Thyroid gland (tissue), 4 donors: ENCODE results near the gene DIP2B.

Experiments used
- POLR2A ChIP-seq, 2 donors: fragments of 450-650 bp; IDR thresholded peaks; one replicate each; pipeline ENCODE4 v1.6.1; 2017; ENCODE audit warnings: antibody characterized with exemption in 2 of 2, mild to moderate bottlenecking in 2 of 2, moderate library complexity in 1 of 2
- TF ChIP-seq, protein P1 (sequence below), 6 experiments: fragments of 200-600 bp in 3 of 6; fragments of 450-650 bp in 3 of 6; sonication (generic) in 3 of 6; IDR thresholded peaks; one replicate each; pipeline ENCODE4 v1.5.1; 2016 to 2019; ENCODE audit warnings: antibody characterized with exemption in 6 of 6, mild to moderate bottlenecking in 2 of 6, inconsistent platforms in 1 of 6, moderate library complexity in 1 of 6

DNA sequence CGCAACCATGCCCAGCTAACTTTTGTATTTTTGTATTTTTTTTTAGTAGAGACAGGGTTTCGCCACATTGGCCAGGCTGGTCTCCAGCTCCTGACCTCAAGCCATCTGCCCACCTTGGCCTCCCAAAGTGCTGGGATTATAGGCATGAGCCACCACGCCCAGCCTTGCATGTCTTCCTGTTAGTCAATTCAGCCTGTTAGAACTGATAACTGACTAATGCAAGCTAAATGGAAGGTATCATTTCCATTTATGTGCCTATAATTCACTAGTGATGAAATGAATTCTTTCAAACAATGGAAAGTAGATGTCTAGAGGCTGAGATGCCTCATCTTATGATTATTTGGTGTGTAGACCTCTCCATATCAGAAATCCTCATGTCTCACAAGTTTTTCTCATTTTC is 37.3 kb upstream of the DIP2B start:
- TF ChIP-seq, protein P1, sequence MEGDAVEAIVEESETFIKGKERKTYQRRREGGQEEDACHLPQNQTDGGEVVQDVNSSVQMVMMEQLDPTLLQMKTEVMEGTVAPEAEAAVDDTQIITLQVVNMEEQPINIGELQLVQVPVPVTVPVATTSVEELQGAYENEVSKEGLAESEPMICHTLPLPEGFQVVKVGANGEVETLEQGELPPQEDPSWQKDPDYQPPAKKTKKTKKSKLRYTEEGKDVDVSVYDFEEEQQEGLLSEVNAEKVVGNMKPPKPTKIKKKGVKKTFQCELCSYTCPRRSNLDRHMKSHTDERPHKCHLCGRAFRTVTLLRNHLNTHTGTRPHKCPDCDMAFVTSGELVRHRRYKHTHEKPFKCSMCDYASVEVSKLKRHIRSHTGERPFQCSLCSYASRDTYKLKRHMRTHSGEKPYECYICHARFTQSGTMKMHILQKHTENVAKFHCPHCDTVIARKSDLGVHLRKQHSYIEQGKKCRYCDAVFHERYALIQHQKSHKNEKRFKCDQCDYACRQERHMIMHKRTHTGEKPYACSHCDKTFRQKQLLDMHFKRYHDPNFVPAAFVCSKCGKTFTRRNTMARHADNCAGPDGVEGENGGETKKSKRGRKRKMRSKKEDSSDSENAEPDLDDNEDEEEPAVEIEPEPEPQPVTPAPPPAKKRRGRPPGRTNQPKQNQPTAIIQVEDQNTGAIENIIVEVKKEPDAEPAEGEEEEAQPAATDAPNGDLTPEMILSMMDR (IDR thresholded peaks at IDR 0.05): no peak
- TF ChIP-seq POLR2A (IDR thresholded peaks at IDR 0.05): no peak
